Measurements from ENCODE around the gene MACROD1.
A peak's percentile ranks its signal among the peaks of the same experiment; 100 is the strongest.

Gene MACROD1

DNA sequence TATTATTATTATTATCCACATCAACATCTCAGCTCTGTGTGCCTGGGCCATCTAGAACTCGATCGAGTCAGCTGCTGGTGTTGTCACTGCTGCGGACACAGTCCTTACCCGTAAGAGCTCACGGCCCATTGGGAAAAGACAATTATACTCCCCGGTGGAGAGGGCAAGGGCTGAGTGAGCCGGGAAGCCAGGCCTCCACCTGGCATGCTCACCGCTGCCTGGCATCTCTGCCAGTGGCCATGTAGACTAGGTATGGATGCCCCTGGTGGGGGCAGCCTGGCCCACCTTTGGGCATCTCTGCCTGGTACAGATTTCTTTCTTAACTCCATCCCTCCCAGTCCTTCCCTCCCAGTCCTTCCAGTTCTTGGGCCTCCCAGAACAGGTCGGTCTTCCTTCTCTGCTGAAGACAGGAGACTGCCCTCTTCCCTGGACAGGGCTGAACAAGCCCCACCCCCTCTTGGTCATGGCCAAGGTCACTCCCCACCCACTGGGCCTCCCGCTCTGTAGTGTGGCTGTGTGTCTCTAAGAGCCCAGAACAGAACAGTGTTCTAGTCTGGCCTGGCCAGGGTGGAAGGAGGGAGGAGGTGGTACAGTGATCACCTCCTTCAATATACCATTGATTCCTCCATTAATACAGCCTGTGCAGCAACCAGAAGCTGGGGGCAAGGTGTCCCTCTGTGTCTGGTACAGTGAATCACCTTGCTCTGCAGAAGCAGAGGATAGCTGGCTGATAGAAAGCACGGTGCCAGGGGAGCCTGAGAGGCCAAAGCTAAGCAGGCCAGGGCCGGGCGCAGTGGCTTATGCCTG, 72.5 kb downstream of the MACROD1 start:
- FAIRE-seq, result no peak
- no peak for DNase-seq (ENCODE audit: low spot score)

DNA sequence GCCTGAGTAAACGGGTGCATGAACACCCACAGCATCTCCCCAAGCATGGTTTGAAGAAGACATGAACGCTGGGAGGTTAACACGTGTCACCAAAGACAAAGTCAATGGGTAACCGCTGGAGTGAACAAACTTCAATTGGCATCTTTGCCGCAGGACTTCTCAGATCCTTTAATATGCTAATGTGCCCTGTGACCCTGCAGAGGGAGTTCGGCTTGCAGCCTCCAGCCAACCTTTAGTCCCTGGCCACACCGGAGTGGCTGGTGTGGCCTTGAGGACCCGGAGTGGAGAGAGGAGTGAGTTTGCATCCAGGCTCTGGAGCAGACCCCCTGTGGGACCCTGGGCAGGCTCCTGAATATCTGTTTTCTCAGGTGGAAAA, 73.2 kb downstream of the MACROD1 start:
- FAIRE-seq (no peak), DNase-seq (ENCODE audit: low spot score) (no peak)

DNA sequence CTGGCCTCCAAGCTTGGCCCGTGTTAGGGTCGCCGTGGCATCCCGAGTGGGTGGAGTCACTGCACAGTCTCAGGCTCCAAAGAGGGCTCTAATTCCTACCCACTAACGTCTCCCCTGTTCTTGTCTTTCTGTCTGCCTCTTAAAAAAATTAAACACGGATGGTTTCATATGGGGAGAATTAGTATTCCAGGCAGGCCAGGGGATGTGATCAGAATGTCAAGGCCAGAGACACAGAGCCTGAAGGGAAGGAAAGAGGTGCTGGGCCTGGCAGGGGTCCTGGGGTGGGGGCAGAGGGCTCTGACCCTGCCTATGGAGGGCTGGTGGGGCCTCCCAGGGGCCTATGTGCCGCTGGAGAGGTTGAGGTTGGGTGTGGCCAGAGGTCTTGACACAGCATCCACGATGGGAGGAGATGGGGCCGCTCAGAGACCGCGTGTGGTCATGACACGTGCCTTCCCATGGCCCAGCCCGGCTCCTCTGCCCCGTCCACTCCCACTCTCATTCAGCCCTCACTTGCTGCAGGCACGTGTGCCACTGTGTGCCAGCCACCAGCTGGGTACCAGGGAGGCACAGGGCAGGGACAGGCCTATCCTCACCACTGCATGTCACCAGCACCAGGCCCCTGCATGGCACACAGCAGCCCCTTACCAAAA, 73.7 kb downstream of the MACROD1 start:
- DNase-seq (ENCODE audit: low spot score), result no peak
- FAIRE-seq, result no peak

DNA sequence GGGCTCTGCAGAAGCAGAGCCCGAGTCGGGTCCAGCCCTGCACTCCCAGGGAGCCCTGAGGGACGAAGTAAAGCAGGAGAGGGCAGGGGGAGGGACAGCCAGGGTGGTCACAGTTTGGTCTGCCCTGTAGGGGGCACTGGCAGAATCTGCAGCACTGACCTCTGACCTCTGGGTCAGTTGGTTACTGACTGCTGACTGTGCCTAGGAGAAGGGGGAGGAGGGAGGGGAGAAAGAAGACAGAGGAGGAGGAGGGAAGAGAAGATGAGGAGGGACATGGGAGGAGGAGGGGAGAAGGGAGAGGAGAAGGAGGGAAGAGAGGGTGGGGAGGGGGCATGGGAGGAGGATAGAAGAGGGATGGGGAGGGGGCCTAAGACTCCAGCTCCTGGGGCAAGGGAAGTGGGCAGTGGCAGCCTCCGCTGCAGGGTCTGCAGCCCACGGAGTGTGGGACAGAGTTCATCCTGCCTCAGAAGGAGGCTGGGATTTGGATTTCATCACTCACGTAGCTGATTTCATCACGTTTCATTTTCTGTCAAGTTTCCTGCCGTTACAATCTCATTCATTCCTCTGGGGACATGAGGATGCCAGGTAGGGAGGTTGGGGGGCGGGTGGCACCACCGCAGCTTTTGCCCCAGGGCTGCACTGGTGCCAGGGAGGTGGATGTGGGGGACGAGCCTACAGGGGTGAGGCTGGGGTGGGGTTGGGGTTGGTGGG, 75.0 kb downstream of the MACROD1 start:
- no peak for FAIRE-seq
- DNase-seq (ENCODE audit: low spot score), result peak; percentile 3

DNA sequence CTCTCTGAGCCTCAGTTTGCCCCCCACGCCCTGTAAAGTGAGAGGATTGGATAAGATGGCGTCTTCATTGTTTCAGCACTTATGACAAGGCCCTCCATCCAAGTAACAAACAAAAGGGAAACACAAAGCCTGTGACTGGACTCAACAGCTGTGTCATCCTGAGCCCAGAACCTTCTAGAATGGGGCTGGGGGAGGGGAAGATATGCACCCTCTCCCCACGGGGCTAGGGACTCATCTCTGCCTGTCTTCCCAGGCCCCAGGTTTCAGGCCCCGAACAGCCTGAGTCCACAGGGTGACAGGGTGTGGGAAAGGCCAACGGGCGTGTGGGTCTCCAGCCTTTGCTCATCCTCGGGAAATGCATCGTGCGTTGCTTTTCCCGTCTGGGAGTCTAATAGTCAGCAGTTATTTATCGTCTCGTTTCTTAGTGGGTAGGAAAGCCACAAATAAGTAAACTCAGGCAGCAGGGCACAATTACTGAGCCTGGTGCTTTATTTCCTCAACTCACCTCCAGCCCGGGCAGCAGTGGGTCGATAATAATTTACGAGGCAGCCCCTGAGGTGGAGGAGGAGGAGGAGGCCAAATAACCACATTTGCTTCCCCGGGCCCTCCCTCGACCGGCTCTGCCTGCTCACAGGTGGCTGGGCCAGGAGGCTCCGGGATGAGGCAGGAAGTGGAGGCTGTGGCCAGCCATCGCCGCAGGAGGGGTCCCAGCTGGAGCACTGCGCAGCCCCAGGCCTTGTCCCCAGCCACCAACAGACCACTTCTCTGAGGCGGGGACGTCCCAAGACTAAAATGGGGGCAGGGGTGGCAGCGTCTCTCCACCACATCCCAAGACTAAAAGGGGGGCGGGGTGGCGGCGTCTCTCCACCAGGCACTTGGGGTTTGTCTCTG, 75.8 kb downstream of the MACROD1 start:
- FAIRE-seq, result peak; percentile 88
- DNase-seq (ENCODE audit: low spot score), result peak; percentile 78

DNA sequence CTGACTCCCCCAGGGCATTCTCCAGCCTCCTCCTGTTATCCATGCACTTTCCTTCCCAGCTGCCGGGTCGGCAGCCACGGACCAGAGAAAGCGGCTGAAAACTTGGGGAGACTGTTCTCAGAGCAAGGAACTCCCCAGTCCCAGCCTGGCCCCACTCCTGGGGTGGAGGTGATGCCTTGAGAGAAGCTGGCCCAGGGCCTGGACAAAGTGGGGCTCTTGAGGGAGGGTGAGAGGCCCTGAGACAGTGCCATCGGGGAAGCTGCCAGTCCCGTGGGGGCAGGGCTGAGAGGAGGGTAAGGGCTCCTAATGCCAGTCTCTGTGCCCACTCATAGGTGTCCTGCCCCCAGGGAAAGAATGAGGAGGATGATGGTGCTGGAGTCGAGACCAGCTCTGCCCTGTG, 76.4 kb downstream of the MACROD1 start:
- no peak for FAIRE-seq
- no peak for DNase-seq (ENCODE audit: low spot score)

DNA sequence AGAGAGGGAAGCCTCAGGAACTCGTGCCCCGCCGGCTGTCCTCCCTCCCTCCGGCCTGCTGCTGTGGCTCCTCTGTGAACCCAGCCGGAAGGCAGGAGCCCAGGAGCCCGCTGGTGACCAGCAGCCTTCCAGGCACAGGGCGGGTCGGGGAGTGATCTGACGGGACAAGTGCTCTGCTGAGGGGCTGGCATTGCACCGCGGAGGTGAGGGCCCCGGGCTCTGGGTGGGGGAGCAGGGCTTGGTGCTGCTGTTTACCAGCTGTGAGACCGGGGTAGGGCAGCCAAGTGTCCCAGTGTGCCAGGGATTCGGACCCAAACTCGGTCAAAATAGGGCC, 76.9 kb downstream of the MACROD1 start:
- DNase-seq (ENCODE audit: low spot score) (no peak), FAIRE-seq (no peak)

DNA sequence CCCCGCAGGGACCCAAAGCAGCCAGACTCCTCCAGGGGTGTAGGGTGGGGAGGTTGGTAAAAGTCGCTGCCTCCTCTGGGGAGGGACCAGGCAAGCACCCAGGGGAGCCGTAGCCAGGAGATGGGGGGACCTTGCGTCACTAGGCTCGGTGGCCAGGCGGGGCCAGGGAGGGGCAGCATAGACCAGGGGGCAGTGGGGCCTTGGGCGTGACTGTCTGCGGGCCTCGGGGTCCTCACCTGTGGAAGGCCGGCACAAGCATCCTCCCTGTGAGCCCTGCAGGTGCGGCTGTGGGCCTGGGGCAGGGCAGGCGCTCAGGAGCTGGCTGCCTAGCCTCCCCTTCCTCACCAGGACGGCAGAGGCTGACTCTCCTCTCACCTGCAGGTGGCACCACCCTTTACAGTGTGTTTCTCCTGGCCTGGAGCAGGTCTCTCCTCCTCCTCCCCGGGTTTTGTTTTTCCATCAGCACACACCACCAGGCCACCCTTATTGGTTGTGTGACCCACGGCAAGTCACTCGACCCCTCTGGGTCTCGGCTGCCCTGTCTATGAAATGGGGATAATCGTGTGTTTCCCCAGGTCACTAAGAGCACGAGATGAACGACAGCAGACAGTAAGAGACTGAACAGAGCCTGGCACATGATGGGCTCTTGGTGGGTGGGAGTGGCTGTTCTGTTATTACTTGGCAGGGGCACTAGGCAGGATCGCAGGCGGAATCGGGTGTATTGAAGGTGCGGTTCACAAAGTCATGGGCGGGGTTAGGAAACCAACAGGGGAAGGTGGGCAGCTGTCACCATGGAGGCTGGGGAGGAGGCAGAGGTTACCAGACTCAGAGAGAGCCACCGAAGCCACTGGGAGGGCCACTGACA, 77.5 kb downstream of the MACROD1 start:
- DNase-seq (ENCODE audit: low spot score) (no peak), FAIRE-seq (no peak)

DNA sequence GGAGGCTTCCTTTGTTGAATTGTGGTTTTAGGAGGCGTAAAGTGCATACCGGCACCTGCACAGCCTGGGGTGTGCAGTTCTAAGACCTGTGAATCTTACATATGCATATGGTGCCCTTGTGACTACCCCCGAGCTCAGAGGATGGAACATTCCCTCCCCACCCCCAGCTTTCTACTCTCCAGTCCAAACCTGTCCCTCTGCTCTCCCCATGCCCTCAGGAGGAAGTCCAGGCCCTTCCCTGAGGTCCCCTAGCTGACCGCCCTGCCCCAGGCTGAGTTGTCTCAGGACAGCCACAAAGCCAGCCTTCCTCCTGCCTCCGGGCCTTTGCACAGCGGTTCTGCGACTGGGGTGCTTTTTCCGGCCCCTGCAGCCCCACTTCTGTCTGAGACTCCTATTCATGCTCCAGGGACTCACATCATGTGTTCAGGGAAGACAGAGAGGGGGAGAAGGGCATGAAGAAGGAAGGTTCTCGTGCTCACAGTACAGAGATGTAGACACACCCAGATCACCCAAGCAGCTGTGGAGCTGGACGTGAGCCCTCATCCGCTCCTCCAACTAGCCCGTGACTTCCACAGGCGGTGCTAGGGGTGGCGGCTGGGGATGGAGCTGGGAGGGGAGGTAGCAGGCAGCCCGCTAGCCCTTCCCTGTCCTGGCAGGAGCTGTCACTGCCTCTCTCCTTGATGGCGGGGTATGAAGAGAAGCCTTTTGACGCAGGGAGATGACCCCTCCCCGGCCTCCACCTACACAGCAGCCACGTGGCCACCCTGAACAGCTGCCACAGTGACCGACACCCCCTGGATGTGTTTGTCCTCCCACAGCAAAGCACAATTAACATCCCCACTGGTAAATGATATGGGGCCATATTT, 79.4 kb downstream of the MACROD1 start:
- DNase-seq (ENCODE audit: low spot score) (no peak), FAIRE-seq (no peak)

DNA sequence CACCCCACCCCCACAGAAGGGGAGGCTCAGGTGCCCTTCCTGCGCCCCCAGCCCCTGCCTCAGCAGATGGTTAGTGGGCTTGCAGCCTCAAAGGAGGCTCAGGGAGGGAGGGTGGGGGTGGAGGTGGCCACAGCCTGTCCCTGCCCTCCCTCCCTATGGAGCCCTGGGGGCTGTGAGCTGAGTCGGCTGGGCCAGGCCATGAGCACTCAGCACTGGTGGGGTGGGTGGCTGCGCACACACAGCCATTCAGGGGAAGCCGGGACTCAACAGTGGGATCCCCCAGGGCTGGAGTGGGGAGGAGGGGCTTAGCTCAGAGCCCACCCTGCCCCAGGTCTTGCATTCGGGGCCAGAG, 80.0 kb downstream of the MACROD1 start:
- DNase-seq (ENCODE audit: low spot score) (no peak), FAIRE-seq (no peak)

DNA sequence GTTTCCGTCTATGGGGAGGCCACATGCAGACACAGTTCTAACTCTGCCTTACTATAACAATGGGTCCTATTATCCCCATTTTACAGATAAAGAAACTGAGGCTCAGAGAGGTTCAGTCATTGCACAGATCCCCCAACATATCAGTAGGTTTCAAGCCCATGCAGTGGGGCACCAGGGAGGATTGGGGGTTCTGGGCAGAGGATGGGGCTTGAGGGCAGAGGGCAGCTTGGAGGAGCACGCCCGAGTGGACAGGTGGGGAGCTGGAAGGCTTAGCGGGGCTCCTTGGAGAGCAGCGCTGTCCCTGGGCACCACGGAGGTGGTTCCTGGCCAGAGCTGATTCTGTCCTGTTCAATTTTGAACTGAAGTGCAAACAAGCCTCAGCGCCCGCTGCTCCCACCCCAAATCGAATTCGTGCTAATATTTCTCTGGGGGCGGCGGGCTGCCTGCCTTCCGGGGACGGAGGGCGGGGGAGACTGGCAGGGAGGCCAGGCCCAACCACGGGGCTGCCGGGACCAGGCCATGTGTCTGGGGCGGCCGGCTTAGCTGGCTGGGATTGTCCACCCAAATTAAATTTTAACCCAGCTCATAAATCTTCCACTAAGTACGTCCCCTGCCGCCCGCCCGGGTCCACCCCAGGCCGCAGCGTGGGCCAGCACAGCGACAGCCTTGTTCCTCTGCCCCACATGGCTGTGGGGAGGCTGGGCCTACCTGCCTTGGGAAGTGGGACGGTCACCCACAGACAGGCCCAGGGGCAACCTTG, 80.8 kb downstream of the MACROD1 start:
- peak; percentile 72 for FAIRE-seq
- DNase-seq (ENCODE audit: low spot score), result peak; percentile 70

DNA sequence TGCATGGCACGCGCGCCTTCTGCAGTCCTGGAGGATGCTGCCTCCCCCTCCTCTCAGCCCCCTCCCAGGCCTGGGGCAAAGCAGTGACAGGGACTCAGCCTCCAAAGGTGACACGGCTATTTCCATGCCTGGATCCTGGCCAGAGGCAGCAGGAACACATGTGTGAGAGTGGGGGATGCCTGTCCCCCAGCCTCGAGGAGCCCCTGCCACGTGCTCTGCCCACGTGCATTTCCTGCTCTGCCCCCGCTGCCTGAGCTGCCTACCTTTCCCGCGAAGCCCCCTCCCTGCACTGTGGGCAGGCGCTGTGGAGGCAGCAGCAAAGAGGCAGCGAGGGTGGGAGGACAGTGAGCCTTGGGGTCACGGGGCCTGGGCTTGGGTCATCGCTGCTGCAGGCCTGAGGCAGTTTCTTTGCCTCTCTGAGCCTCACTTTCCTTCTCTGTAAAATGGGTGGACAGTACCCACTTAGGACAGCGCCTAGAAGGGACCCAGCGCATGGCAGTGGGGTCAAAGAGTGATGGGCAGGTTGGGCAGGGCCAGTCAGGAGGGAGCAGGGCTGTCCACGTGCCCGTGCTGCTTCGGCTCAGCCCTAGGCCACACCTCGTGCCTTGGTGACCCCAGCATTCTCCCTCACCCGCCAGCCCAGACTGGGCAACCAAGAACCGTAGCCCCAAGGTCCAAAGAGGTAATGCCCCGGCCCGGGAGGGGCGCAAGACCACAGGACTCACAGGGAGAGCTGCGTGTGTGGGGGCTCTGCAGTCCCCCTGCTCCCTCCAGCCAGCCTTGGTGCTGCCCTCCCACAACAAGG, 81.6 kb downstream of the MACROD1 start:
- no peak for DNase-seq (ENCODE audit: low spot score)
- no peak for FAIRE-seq

DNA sequence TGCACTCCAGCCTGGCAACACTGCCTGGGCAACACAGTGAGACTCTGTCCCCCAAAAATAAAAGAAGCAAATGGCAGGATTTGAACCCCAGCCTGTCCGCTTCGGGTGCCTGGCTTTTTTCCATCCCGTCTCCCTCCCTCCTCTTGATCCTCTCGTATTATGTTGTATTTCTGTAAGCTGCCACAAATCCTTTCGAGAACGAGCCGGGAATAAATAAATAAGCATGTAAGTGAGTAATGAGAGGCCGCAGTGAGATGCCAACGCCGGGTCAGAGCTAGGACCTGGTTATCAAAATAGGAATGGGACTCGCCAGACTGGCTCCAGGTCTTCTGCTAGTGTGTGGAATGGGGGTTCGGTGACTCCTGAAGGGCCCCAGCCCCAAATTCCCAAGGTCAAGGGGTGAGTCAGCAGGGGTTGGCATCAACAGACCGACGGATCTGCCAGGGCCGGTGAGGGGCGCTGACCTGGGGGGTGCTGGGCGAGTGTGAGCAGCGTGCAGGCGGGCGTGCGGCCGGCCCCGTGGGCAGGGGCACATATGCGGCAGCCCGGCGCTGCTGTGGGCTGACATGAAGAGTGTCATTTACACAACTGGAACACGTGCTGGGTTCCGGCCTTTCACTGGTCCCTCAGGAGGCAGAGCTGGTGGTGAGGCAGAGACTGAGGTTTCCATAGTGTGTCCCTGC, 82.4 kb downstream of the MACROD1 start:
- no peak for FAIRE-seq
- no peak for DNase-seq (ENCODE audit: low spot score)

DNA sequence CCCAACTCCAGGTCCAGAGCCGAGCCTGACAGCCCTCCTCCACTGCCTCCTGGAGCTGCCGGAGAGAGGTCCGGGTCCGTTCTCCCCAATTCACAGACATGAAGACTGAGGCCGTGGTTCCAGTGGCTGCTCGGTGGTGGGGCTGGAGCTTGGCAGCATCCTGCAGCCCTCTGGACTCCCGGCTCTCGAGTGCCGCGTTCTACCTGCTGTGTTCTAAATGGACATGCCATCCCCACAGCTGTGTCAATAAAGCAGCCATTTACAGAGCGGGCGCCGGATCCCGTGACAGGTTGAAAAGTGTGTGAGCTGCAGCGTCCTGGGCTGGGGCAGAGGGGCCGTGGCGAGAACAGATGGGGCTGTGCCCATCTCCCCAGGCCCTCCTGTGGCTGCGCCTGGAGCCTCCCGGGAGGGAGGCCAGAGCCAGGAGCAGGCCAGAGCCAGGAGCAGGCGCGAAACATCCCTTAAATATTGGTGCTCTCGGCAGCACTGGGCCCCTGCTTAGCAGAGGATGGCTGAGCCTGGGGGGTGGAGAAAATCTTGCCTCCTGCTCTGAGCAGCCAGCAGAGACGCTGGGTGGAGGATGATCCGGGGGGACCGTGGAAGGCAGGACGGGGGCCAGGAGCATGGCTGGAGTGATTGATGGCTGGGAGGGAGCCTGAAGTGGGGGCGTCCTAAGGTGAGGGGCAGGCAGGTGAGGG, 84.0 kb downstream of the MACROD1 start:
- FAIRE-seq (no peak), DNase-seq (ENCODE audit: low spot score) (no peak)

DNA sequence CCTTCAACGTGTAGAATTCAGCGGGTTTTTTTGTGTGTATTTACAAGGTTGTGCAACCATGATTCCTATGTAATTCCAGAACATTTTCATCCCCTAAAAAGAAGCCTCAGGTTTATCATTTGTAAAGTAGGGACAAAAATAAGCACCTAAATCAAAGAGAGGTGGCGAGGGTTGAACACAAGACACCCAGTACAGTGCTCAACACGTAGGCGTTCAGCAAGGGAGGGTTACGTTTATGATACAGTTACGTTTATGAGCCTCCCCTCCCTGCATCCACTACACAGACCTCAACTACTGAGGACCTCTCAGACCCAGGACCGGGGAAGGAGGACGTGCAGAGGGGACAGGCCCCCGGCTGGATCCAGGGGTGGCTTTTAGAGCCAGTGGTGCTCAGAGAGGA, 85.5 kb downstream of the MACROD1 start:
- no peak for FAIRE-seq
- no peak for DNase-seq (ENCODE audit: low spot score)

DNA sequence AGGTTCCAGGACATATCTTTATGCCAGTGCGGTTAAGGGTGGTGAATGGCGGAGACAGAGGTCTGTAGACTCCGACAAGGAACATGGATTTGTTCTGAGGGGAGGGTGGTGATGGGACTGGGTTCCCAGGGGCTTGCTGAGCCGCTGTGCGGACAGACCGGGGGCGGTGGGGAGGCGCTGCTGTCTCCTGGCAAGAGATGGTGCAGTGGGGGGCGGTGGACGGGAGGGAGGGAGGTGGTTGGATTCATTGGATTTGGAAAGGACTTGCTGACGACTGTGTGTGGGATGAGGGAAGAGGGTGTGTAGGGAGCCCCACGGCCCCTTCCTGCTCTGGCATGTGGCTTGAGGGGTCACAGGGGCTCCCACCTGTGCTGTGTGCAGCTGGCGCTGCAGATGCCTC, 87.0 kb downstream of the MACROD1 start:
- FAIRE-seq (no peak), DNase-seq (ENCODE audit: low spot score) (no peak)

DNA sequence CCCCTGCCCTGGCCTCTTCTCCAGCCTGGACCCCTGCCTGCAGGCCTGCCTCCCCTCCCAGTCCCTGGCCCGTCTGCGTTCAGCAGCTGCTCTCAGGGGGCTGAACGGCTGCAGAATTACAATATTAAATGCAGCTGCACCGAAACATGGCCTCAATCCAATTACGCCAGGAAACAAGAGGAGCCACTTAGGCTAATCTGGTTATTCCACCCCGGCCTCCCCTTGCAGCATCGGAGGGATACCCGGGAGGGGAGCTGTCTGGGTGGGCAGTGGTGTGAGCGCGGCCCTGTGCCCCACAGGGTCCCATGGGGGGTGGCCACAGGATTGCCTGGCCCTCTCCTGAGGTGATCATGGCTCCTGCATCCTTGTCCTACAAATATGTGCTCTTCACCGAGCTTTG, 87.6 kb downstream of the MACROD1 start:
- FAIRE-seq, result no peak
- DNase-seq (ENCODE audit: low spot score), result no peak

All from RCC 7860 (cell line).